H1 (cell line): ENCODE measurements around the gene METTL6. TPM values are rescaled to one million over a fixed set of nuclear protein-coding genes. Genes with fewer than 3 reads are reported as not detected.

ENCODE experiments used
- CTCF ChIA-PET: fragments of 300-600 bp; sonication (Branson Sonifier 250); formaldehyde crosslinking; loops from one replicate; lab custom pipeline; 2021; ENCODE audit not compliant: partially characterized antibody; lab: Charles Lee
- POLR2A ChIA-PET: fragments of 300-600 bp; sonication (Branson Sonifier 250); formaldehyde crosslinking; loops from one replicate; lab custom pipeline; 2021; ENCODE audit warnings: inconsistent platforms; ENCODE audit not compliant: partially characterized antibody; lab: Charles Lee
- DNase-seq, 2 experiments: peaks; one replicate each; pipeline versions ENCODE4 v3.0.0 to v3.0.0-alpha.2; 2010 to 2022; ENCODE audit warnings: low spot score in 2 of 2, low read depth in 1 of 2, mixed read lengths in 1 of 2
- FAIRE-seq: peaks from 2 replicates; lab custom pipeline; 2011; peaks lifted over from hg19 to GRCh38; lab: Jason Lieb, UNC
- H2AFZ ChIP-seq: 2 replicates; pipeline ENCODE4 v1.8.1; 2012; ENCODE audit warnings: low read length, inconsistent platforms
- H2AK5ac ChIP-seq: 2 replicates; pipeline ENCODE4 v1.6.1; 2013; ENCODE audit warnings: low read depth, low read length
- H2BK120ac ChIP-seq: replicated peaks from 2 replicates; pipeline ENCODE3; 2013; ENCODE audit warnings: low read depth, low read length, inconsistent platforms
- H2BK12ac ChIP-seq: 2 replicates; pipeline ENCODE4 v1.6.1; 2013; ENCODE audit warnings: low read depth, low read length
- H2BK15ac ChIP-seq: 2 replicates; pipeline ENCODE4 v1.6.1; 2013; ENCODE audit warnings: low read length
- H2BK20ac ChIP-seq: 2 replicates; pipeline ENCODE4 v1.6.1; 2013; ENCODE audit warnings: low read length
- H2BK5ac ChIP-seq: 2 replicates; pipeline ENCODE4 v1.6.1; 2013; ENCODE audit warnings: low read depth, low read length
- H3K14ac ChIP-seq: 2 replicates; pipeline ENCODE4 v1.6.1; 2013; ENCODE audit warnings: inconsistent platforms; ENCODE audit not compliant: insufficient read length
- H3K18ac ChIP-seq: 2 replicates; pipeline ENCODE4 v1.6.1; 2013; ENCODE audit warnings: low read length; ENCODE audit errors: extremely low read depth
- H3K23ac ChIP-seq: 2 replicates; pipeline ENCODE4 v1.6.1; 2013; ENCODE audit warnings: inconsistent platforms; ENCODE audit not compliant: insufficient read length
- H3K23me2 ChIP-seq: 2 replicates; pipeline ENCODE4 v1.6.1; 2013; ENCODE audit warnings: low read depth, low read length
- H3K27ac ChIP-seq: 2 replicates; pipeline ENCODE4 v1.6.1; 2011; ENCODE audit warnings: low read depth, low read length, inconsistent platforms
- H3K27me3 ChIP-seq, 4 experiments: replicated peaks in 1 of 4; 1 replicate in 1 of 4; 2 replicates in 3 of 4; pipeline versions ENCODE4 v1.6.1 to v1.8.1; 2011 to 2013; ENCODE audit warnings: low read length in 3 of 4, mild to moderate bottlenecking in 3 of 4, inconsistent platforms in 2 of 4, mixed read lengths in 2 of 4, moderate library complexity in 1 of 4; ENCODE audit not compliant: control insufficient read depth in 3 of 4, insufficient read depth in 3 of 4; ENCODE audit errors: extremely low read depth in 1 of 4
- H3K36me3 ChIP-seq, 4 experiments: 2 replicates each; pipeline versions ENCODE4 v1.6.1 to v1.8.1; 2011 to 2013; ENCODE audit warnings: mild to moderate bottlenecking in 4 of 4, low read length in 3 of 4, moderate library complexity in 2 of 4, control low read depth in 1 of 4, inconsistent platforms in 1 of 4; ENCODE audit not compliant: insufficient read depth in 4 of 4, control insufficient read depth in 2 of 4
- H3K4ac ChIP-seq: replicated peaks from 2 replicates; pipeline ENCODE3; 2013; ENCODE audit warnings: low read length, low read depth, mixed read lengths, inconsistent platforms; ENCODE audit not compliant: insufficient read length
- H3K4me1 ChIP-seq, 4 experiments: replicated peaks in 1 of 4; 1 replicate in 1 of 4; 2 replicates in 3 of 4; pipeline versions ENCODE4 v1.6.1 to v1.8.1; 2011 to 2013; ENCODE audit warnings: low read length in 3 of 4, inconsistent platforms in 2 of 4, mixed read lengths in 1 of 4; ENCODE audit not compliant: insufficient read depth in 4 of 4, control insufficient read depth in 3 of 4
- H3K4me2 ChIP-seq, 2 experiments: 2 replicates each; pipeline versions ENCODE4 v1.6.1 to v1.8.1; 2011 to 2013; ENCODE audit warnings: low read depth in 2 of 2, low read length in 2 of 2, control low read depth in 1 of 2, inconsistent platforms in 1 of 2, mild to moderate bottlenecking in 1 of 2; ENCODE audit not compliant: insufficient read depth in 1 of 2
- H3K4me3 ChIP-seq, 4 experiments: fragments of 200-600, 300-600 bp in 1 of 4; sonication (generic), shearing (Covaris generic), sonication (Bioruptor Twin) in 1 of 4; 2 replicates each; pipeline versions ENCODE4 v1.5.1 to v1.8.1; 2011 to 2016; ENCODE audit warnings: low read length in 4 of 4, low read depth in 3 of 4, control low read depth in 2 of 4, inconsistent platforms in 2 of 4, mild to moderate bottlenecking in 2 of 4, mixed read lengths in 1 of 4, moderate library complexity in 1 of 4; ENCODE audit not compliant: insufficient read depth in 2 of 4; ENCODE audit errors: extremely low read depth in 1 of 4
- H3K56ac ChIP-seq: replicated peaks from 2 replicates; pipeline ENCODE3; 2013; ENCODE audit warnings: low read depth, mild to moderate bottlenecking, mixed read lengths, low read length, inconsistent platforms; ENCODE audit not compliant: insufficient read length
- H3K79me1 ChIP-seq: 2 replicates; pipeline ENCODE4 v1.6.1; 2013; ENCODE audit warnings: low read depth, low read length, control low read depth
- H3K79me2 ChIP-seq, 2 experiments: 2 replicates each; pipeline versions ENCODE4 v1.6.1 to v1.8.1; 2012 to 2013; ENCODE audit warnings: low read length in 2 of 2, mild to moderate bottlenecking in 2 of 2, inconsistent platforms in 1 of 2; ENCODE audit not compliant: insufficient read depth in 2 of 2, control insufficient read depth in 1 of 2
- H3K9ac ChIP-seq, 4 experiments: replicated peaks in 1 of 4; 1 replicate in 1 of 4; 2 replicates in 3 of 4; pipeline versions ENCODE4 v1.6.1 to v1.8.1; 2011 to 2013; ENCODE audit warnings: low read depth in 3 of 4, low read length in 3 of 4, control low read depth in 2 of 4, mild to moderate bottlenecking in 2 of 4, moderate library complexity in 2 of 4, inconsistent platforms in 1 of 4; ENCODE audit errors: extremely low read depth in 1 of 4
- H3K9me3 ChIP-seq, 2 experiments: 2 replicates each; pipeline versions ENCODE4 v1.6.1 to v1.8.1; 2012 to 2013; ENCODE audit warnings: mild to moderate bottlenecking in 2 of 2, moderate library complexity in 2 of 2, control low read depth in 1 of 2, inconsistent platforms in 1 of 2, low read depth in 1 of 2, low read length in 1 of 2, mixed read lengths in 1 of 2; ENCODE audit not compliant: insufficient read depth in 2 of 2
- H4K20me1 ChIP-seq, 2 experiments: replicated peaks in 1 of 2; 2 replicates each; pipeline versions ENCODE3 to v1.8.1; 2011 to 2013; ENCODE audit warnings: inconsistent platforms in 2 of 2, low read length in 2 of 2, mild to moderate bottlenecking in 1 of 2; ENCODE audit not compliant: insufficient read depth in 2 of 2, control insufficient read depth in 1 of 2
- H4K5ac ChIP-seq: 2 replicates; pipeline ENCODE4 v1.6.1; 2013; ENCODE audit warnings: low read length, low read depth, mixed read lengths, inconsistent platforms; ENCODE audit not compliant: insufficient read length
- H4K8ac ChIP-seq: 2 replicates; pipeline ENCODE4 v1.8.0; 2013; ENCODE audit warnings: mild to moderate bottlenecking, moderate library complexity, low read length, inconsistent platforms; ENCODE audit not compliant: insufficient read depth; ENCODE audit errors: extremely low read depth
- H4K91ac ChIP-seq: replicated peaks from 2 replicates; pipeline ENCODE3; 2013; ENCODE audit warnings: low read length, mixed read lengths, inconsistent platforms; ENCODE audit not compliant: insufficient read length
- KDM1A ChIP-seq: fragments of 200-600, 300-600 bp; sonication (generic); IDR thresholded peaks from 2 replicates; pipeline ENCODE4 v1.7.1; 2016; ENCODE audit warnings: mild to moderate bottlenecking, low read length, borderline replicate concordance
- MAFK ChIP-seq: IDR thresholded peaks from 2 replicates; pipeline ENCODE4 v1.6.1; 2012; ENCODE audit warnings: low read depth, mild to moderate bottlenecking, improper control_type of control experiment, low read length
- RFX5 ChIP-seq: IDR thresholded peaks from 2 replicates; pipeline ENCODE4 v1.6.1; 2011; ENCODE audit warnings: low read depth, low read length, improper control_type of control experiment, borderline replicate concordance
- SIN3A ChIP-seq, 2 experiments: IDR thresholded peaks in 1 of 2; conservative IDR thresholded peaks in 1 of 2; 2 replicates each; pipeline ENCODE4 v1.6.1; 2011 to 2012; ENCODE audit warnings: low read length in 2 of 2, improper control_type of control experiment in 1 of 2, low read depth in 1 of 2, mild to moderate bottlenecking in 1 of 2
- SP2 ChIP-seq: IDR thresholded peaks from 2 replicates; pipeline ENCODE4 v1.6.1; 2012; ENCODE audit warnings: mild to moderate bottlenecking, low read length, inconsistent platforms
- TAF1 ChIP-seq: IDR thresholded peaks from 2 replicates; pipeline ENCODE4 v1.6.1; 2011; ENCODE audit warnings: mild to moderate bottlenecking, low read depth, low read length
- TCF12 ChIP-seq: IDR thresholded peaks from 2 replicates; pipeline ENCODE4 v1.6.1; 2011; ENCODE audit warnings: low read depth, mild to moderate bottlenecking, low read length
- TEAD4 ChIP-seq: IDR thresholded peaks from 2 replicates; pipeline ENCODE4 v1.6.1; 2012; ENCODE audit warnings: low read depth, low read length, inconsistent platforms, mixed read lengths
- WGBS, 2 experiments: shearing (Covaris generic) in 1 of 2; methylation state at CpG; one replicate each; pipeline versions ENCODE4 v1.1.6 to v1.1.7; 2013 to 2015; ENCODE audit warnings: low lambda C conversion rate in 2 of 2, mixed read lengths in 2 of 2, inconsistent platforms in 1 of 2, low coverage in 1 of 2, missing lambda C conversion rate in 1 of 2; ENCODE audit not compliant: insufficient replicate concordance in 2 of 2, insufficient coverage in 1 of 2, insufficient read length in 1 of 2; ENCODE audit errors: extremely low coverage in 1 of 2, missing lambda C conversion rate in 1 of 2; 5-methylcytosine and 5-hydroxymethylcytosine counted together
- polyA plus RNA-seq, 7 experiments: library from polyadenylated mRNA; depleted of rRNA in 3 of 7; stranded (reverse) in 5 of 7; unstranded in 2 of 7; fragments of >200 nt in 5 of 7; fragments of 200-250 nt in 2 of 7; gene quantifications; 1 replicate in 5 of 7; 2 replicates in 1 of 7; 4 replicates in 1 of 7; pipeline versions ENCODE4 v1.2.1 to v1.2.3, GENCODE V29; 2011 to 2013; ENCODE audit warnings: missing spikeins in 2 of 7, mixed read lengths in 2 of 7
- total RNA-seq: library from RNA; stranded (reverse); fragmentation: NEBNext Ultra II Directional; extraction: Animal tissue kit (Norgen Biotek cat#: 25700); gene quantifications from 2 replicates; pipeline ENCODE4 v1.2.1, GENCODE V29; 2021

Gene METTL6
- total and polyA plus RNA-seq, 2 of the 8 experiments (the other 6 are each of a cell fraction or from before 2014, with no cell fraction given), result 18.4 to 20.0 TPM

- H2AFZ ChIP-seq, result no peak overlapping the region
- H3K4me3 ChIP-seq, result no peak overlapping the region
- H2BK12ac ChIP-seq, result no peak overlapping the region
- H4K20me1 ChIP-seq, result no peaks in the 10 kb centered on the region
- no peak overlapping the region for H3K27ac ChIP-seq
- H2BK20ac ChIP-seq, result no peak overlapping the region
- TF ChIP-seq SP2, result no peak
- no peak for TF ChIP-seq KDM1A
- no peak for TF ChIP-seq SIN3A (conservative IDR thresholded peaks at IDR 0.05 in 1 of 2, IDR thresholded peaks at IDR 0.05 in 1 of 2; ENCODE audit: low read depth in 1 of 2, low read length in 2 of 2)
- TF ChIP-seq TEAD4, result no peak
- no peak for TF ChIP-seq TAF1
- TF ChIP-seq MAFK, result no peak
- TF ChIP-seq TCF12, result no peak
- no peak for TF ChIP-seq RFX5
- ChIA-PET CTCF (interaction anchor here (0.8 kb wide), 1 partner anchor 36 kb away, joined by 3 read pairs; no protein-coding TSS in a partner anchor), POLR2A (no interaction called here)
- FAIRE-seq (no peak), DNase-seq (no peak)
- no peak overlapping the region for H2BK15ac ChIP-seq
- no peak overlapping the region for H2BK5ac ChIP-seq
- no peak overlapping the region for H2AK5ac ChIP-seq
- no peak overlapping the region for H3K4ac ChIP-seq
- H3K79me2 ChIP-seq, result no peaks in the 10 kb centered on the region
- H4K91ac ChIP-seq, result no peak overlapping the region
- H3K23ac ChIP-seq, result no peak overlapping the region
- no peak overlapping the region for H3K4me2 ChIP-seq
- H3K9ac ChIP-seq, result no peak overlapping the region
- H3K79me1 ChIP-seq, result no peaks in the 10 kb centered on the region
- H3K9me3 ChIP-seq, result no peaks in the 10 kb centered on the region
- 83% methylated on average over 6 of the region's 6 CpGs; no CpG with 5 or more reads in 1 of the 2 experiments for WGBS, 2 experiments
- H3K23me2 ChIP-seq, result no peaks in the 10 kb centered on the region
- H3K14ac ChIP-seq, result no peak overlapping the region
- no peaks in the 10 kb centered on the region for H3K27me3 ChIP-seq
- H4K5ac ChIP-seq, result no peak overlapping the region
- no peak overlapping the region for H2BK120ac ChIP-seq
- H3K18ac ChIP-seq, result no peak overlapping the region
- peak overlapping the region; percentile 74; the same call in 1 of the 2 replicates for H4K8ac ChIP-seq
- H3K4me1 ChIP-seq, result no peaks in the 10 kb centered on the region
- no peak overlapping the region for H3K56ac ChIP-seq
- no peaks in the 10 kb centered on the region for H3K36me3 ChIP-seq
Observed at GRCh38 chr3:15368561-15369135, 58.7 kb downstream of the METTL6 start.
